CD14-positive monocyte (primary cell): ENCODE measurements around the gene BAIAP2L1. TPM values are rescaled to one million over a fixed set of nuclear protein-coding genes. Genes with fewer than 3 reads are reported as not detected.

ENCODE experiments used
- DNase-seq, 3 donors: peaks; one replicate each; pipeline ENCODE4 v3.0.0-alpha.2; 2011 to 2022
- H2AFZ ChIP-seq: 2 replicates; pipeline ENCODE4 v1.6.0; 2012; ENCODE audit warnings: mild to moderate bottlenecking, low read depth, low read length, inconsistent platforms; ENCODE audit not compliant: insufficient read depth, poor library complexity, severe bottlenecking
- H3K27ac ChIP-seq, 2 donors: 1 replicate in 1 of 2; 2 replicates in 1 of 2; pipeline ENCODE4 v1.5.1; 2012 to 2013; ENCODE audit warnings: low read length in 2 of 2, control low read depth in 1 of 2, inconsistent platforms in 1 of 2, low read depth in 1 of 2, mild to moderate bottlenecking in 1 of 2
- H3K27me3 ChIP-seq, 2 donors: one replicate each; pipeline versions ENCODE4 v1.6.0 to v1.6.1; 2011 to 2013; ENCODE audit warnings: low read length in 2 of 2; ENCODE audit not compliant: control insufficient read depth in 2 of 2, insufficient read depth in 2 of 2
- H3K36me3 ChIP-seq, 2 donors: replicated peaks in 1 of 2; 1 replicate in 1 of 2; 2 replicates in 1 of 2; pipeline versions ENCODE4 v1.5.1 to v1.6.1; 2012 to 2013; ENCODE audit warnings: low read length in 2 of 2, control low read depth in 1 of 2, inconsistent platforms in 1 of 2, mild to moderate bottlenecking in 1 of 2; ENCODE audit not compliant: insufficient read depth in 2 of 2, control insufficient read depth in 1 of 2
- H3K4me1 ChIP-seq, 2 donors: 1 replicate in 1 of 2; 2 replicates in 1 of 2; pipeline versions ENCODE4 v1.5.1 to v1.6.1; 2012 to 2013; ENCODE audit warnings: low read length in 2 of 2, control low read depth in 1 of 2, inconsistent platforms in 1 of 2, mild to moderate bottlenecking in 1 of 2, moderate library complexity in 1 of 2; ENCODE audit not compliant: insufficient read depth in 2 of 2, control insufficient read depth in 1 of 2
- H3K4me2 ChIP-seq: replicated peaks from 2 replicates; pipeline ENCODE3; 2012; ENCODE audit warnings: low read length, moderate library complexity, mild to moderate bottlenecking; ENCODE audit not compliant: poor library complexity, severe bottlenecking; ENCODE audit errors: extremely low read depth
- H3K4me3 ChIP-seq, 3 experiments: fragments of 200-600 bp in 1 of 3; sonication (generic) in 1 of 3; replicated peaks in 1 of 3; 1 replicate in 2 of 3; 2 replicates in 1 of 3; pipeline ENCODE4 v1.5.1; 2011 to 2013; ENCODE audit warnings: low read length in 3 of 3, mild to moderate bottlenecking in 3 of 3, control low read depth in 2 of 3, low read depth in 2 of 3, inconsistent platforms in 1 of 3, moderate library complexity in 1 of 3
- H3K79me2 ChIP-seq: 2 replicates; pipeline ENCODE4 v1.6.0; 2012; ENCODE audit warnings: mild to moderate bottlenecking, control low read depth, inconsistent platforms, low read length, moderate library complexity; ENCODE audit not compliant: insufficient read depth
- H3K9ac ChIP-seq: 2 replicates; pipeline ENCODE4 v1.6.0; 2017; ENCODE audit warnings: low read length, mild to moderate bottlenecking; ENCODE audit not compliant: insufficient read depth, poor library complexity, severe bottlenecking
- H3K9me3 ChIP-seq, 2 donors: replicated peaks in 1 of 2; 1 replicate in 1 of 2; 2 replicates in 1 of 2; pipeline versions ENCODE4 v1.5.1 to v1.6.1; 2012 to 2013; ENCODE audit warnings: low read length in 2 of 2, control low read depth in 1 of 2; ENCODE audit not compliant: control insufficient read depth in 1 of 2, insufficient read depth in 1 of 2
- H4K20me1 ChIP-seq: 2 replicates; pipeline ENCODE4 v1.6.0; 2012; ENCODE audit warnings: mild to moderate bottlenecking, low read length, control low read depth, moderate library complexity; ENCODE audit not compliant: insufficient read depth
- H3K27ac Mint-ChIP-seq, 7 donors: one replicate each; pipeline ENCODE4 v1.8.0; 2020; ENCODE audit warnings: mild to moderate bottlenecking in 7 of 7, mixed read lengths in 7 of 7, moderate library complexity in 6 of 7, inconsistent platforms in 2 of 7
- H3K27me3 Mint-ChIP-seq, 3 donors: one replicate each; pipeline ENCODE4 v1.8.0; 2021 to 2022; ENCODE audit warnings: low read depth in 3 of 3, mild to moderate bottlenecking in 3 of 3, mixed read lengths in 3 of 3, moderate library complexity in 3 of 3, inconsistent platforms in 1 of 3
- H3K36me3 Mint-ChIP-seq, 2 donors: one replicate each; pipeline ENCODE4 v1.8.0; 2020; ENCODE audit warnings: mixed read lengths in 2 of 2, inconsistent platforms in 1 of 2, mild to moderate bottlenecking in 1 of 2
- H3K4me1 Mint-ChIP-seq: one replicate; pipeline ENCODE4 v1.8.0; 2020; ENCODE audit warnings: mild to moderate bottlenecking, mixed read lengths
- H3K4me3 Mint-ChIP-seq, 2 donors: one replicate each; pipeline ENCODE4 v1.8.0; 2020; ENCODE audit warnings: mild to moderate bottlenecking in 2 of 2, mixed read lengths in 2 of 2, moderate library complexity in 1 of 2
- H3K9me3 Mint-ChIP-seq, 7 donors: one replicate each; pipeline ENCODE4 v1.8.0; 2020 to 2022; ENCODE audit warnings: mixed read lengths in 7 of 7, mild to moderate bottlenecking in 6 of 7, moderate library complexity in 6 of 7, inconsistent platforms in 2 of 7
- CTCF ChIP-seq: fragments of 200-600 bp; IDR thresholded peaks from one replicate; pipeline ENCODE4 v1.8.0; 2022; ENCODE audit warnings: antibody characterized with exemption, mild to moderate bottlenecking
- WGBS: methylation state at CpG from one replicate; pipeline ENCODE4 v1.1.5; 2013; ENCODE audit warnings: missing lambda C conversion rate; ENCODE audit not compliant: insufficient coverage; 5-methylcytosine and 5-hydroxymethylcytosine counted together
- intact Hi-C, 2 donors: fragments of 100-400 bp; cut with micrococcal nuclease; formaldehyde crosslinking; loops; one replicate each; pipeline versions ENCODE4 v1.15.0 to v1.15.1; 2023
- polyA plus RNA-seq, 3 donors: library from polyadenylated mRNA; depleted of rRNA in 1 of 3; unstranded in 2 of 3; stranded (reverse) in 1 of 3; fragments of 300-500 nt in 2 of 3; fragments of >200 nt in 1 of 3; fragmentation: Illumina TruSeq in 2 of 3; gene quantifications; 1 replicate in 2 of 3; 2 replicates in 1 of 3; pipeline ENCODE4 v1.2.3, GENCODE V29; 2012 to 2021

The BAIAP2L1 gene
- polyA plus RNA-seq, 3 donors = 0.17 to 0.52 TPM; not detected in 1

GRCh38 chr7:98294326-98294725, 106.6 kb downstream of the BAIAP2L1 start:
- peaks cover 46 to 73% of the 10 kb centered on the region in 2 donors for H3K36me3 Mint-ChIP-seq
- H3K4me1 ChIP-seq = peaks cover 1 to 4% of the 10 kb centered on the region in 2 donors
- DNase-seq = no peak
- peaks cover 0 to 3% (median 0%) of the 10 kb centered on the region in 3 donors for H3K27me3 Mint-ChIP-seq
- peaks cover 52% of the 10 kb centered on the region for H3K79me2 ChIP-seq
- H3K4me3 Mint-ChIP-seq = no peak overlapping the region
- H3K27ac ChIP-seq = no peak overlapping the region
- H3K4me1 Mint-ChIP-seq = peaks cover 9% of the 10 kb centered on the region
- H2AFZ ChIP-seq = no peak overlapping the region
- no peak overlapping the region for H3K9ac ChIP-seq
- peaks cover 98% of the 10 kb centered on the region for H4K20me1 ChIP-seq
- H3K27ac Mint-ChIP-seq = peak overlapping the region in 6 of 7 donors; percentile 9 to 77 (median 60)
- WGBS = 93% methylated on average over 15 of the region's 15 CpGs
- H3K27me3 ChIP-seq = no peaks in the 10 kb centered on the region
- TF ChIP-seq CTCF = no peak
- no peak overlapping the region for H3K4me3 ChIP-seq
- H3K9me3 ChIP-seq = no peaks in the 10 kb centered on the region
- intact Hi-C loops = no loop called here
- peaks cover 56 to 75% of the 10 kb centered on the region in 2 donors for H3K36me3 ChIP-seq
- no peak overlapping the region for H3K4me2 ChIP-seq
- H3K9me3 Mint-ChIP-seq = no peaks in the 10 kb centered on the region

- Histone ChIP-seq H4K20me1 (peaks cover 98% of the 10 kb centered on the region), H3K36me3 (peaks cover 60 to 81% of the 10 kb centered on the region in 2 donors), H3K4me3 (no peak overlapping the region), H3K9ac (no peak overlapping the region), H3K9me3 (no peaks in the 10 kb centered on the region), H2AFZ (no peak overlapping the region), H3K27me3 (no peaks in the 10 kb centered on the region), H3K4me2 (no peak overlapping the region), H3K27ac (no peak overlapping the region), H3K4me1 (peaks cover 4 to 9% of the 10 kb centered on the region in 2 donors), H3K79me2 (peaks cover 58% of the 10 kb centered on the region)
- H3K36me3 Mint-ChIP-seq = peaks cover 46 to 79% of the 10 kb centered on the region in 2 donors
- no peak overlapping the region for H3K4me3 Mint-ChIP-seq
- peak overlapping the region in 4 of 7 donors; percentile 9 to 79 (median 45) for H3K27ac Mint-ChIP-seq
- intact Hi-C loops = no loop called here
- DNase-seq = no peak
- no peaks in the 10 kb centered on the region for H3K9me3 Mint-ChIP-seq
- WGBS = 99% methylated on average over 7 of the region's 13 CpGs
- H3K4me1 Mint-ChIP-seq = peaks cover 11% of the 10 kb centered on the region
- H3K27me3 Mint-ChIP-seq = peaks cover 0 to 3% (median 0%) of the 10 kb centered on the region in 3 donors
- TF ChIP-seq CTCF = no peak
Observed at GRCh38 chr7:98293746-98294145, 107.1 kb downstream of the BAIAP2L1 start.
